Stimulated activated CD4-positive, alpha-beta T cell treated with anti-CD3 and anti-CD28 coated beads, Interleukin-1b, Interleukin-23, amount 100 ng/mL, for 24 hours (primary cell): ENCODE data around the gene SWI5.
A peak's percentile ranks its signal among the peaks of the same experiment; 100 is the strongest.

ENCODE experiments used
- DNase-seq, 4 experiments: peaks; one replicate each; pipeline ENCODE4 v3.0.0-alpha.2; 2020; ENCODE audit warnings: low read depth in 4 of 4, low spot score in 1 of 4

The SWI5 gene

GRCh38 chr9:128316421-128316820 lies 40.3 kb downstream of the SWI5 start:
- no peak for DNase-seq

DNA sequence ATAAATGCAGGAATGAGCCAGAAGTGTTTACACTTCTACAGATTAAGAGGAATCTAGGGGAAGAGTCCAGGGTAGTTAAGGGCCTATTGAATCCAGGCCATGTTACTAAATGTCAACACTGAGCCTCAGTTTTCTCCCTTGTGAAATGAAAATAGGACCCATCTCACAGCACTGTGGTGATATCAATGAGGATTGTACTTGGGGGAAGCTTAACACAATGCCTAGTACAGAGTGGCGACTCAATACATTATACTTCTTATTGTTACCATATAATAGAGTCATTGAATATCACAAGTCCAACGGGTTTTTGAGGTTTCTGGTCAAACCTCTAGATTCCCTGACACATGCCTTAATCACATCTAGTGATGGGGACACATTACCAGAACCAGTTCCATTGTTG lies 41.6 kb downstream of the SWI5 start:
- DNase-seq: no peak

DNA sequence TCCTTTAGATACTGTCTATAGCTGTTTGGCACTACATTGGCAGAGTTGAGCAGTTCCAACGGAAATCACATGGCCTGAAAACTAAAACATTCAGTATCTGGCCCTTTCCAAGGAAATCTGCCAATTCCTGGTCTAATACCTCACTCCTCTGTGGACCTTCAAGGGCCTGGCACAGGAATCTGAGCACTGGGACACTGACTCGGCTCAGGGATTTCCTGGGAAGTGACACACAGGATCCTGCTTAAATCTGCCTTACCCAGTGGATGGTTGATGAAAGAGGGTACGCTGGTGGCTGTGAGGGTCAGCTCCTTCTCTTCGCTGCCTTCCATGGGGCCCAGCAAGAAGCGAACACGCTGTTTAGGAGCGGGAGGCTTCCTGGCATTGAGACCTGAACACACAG lies 45.3 kb downstream of the SWI5 start:
- DNase-seq: no peak

GRCh38 chr9:128321879-128322403 lies 45.9 kb downstream of the SWI5 start:
- no peak for DNase-seq

DNA sequence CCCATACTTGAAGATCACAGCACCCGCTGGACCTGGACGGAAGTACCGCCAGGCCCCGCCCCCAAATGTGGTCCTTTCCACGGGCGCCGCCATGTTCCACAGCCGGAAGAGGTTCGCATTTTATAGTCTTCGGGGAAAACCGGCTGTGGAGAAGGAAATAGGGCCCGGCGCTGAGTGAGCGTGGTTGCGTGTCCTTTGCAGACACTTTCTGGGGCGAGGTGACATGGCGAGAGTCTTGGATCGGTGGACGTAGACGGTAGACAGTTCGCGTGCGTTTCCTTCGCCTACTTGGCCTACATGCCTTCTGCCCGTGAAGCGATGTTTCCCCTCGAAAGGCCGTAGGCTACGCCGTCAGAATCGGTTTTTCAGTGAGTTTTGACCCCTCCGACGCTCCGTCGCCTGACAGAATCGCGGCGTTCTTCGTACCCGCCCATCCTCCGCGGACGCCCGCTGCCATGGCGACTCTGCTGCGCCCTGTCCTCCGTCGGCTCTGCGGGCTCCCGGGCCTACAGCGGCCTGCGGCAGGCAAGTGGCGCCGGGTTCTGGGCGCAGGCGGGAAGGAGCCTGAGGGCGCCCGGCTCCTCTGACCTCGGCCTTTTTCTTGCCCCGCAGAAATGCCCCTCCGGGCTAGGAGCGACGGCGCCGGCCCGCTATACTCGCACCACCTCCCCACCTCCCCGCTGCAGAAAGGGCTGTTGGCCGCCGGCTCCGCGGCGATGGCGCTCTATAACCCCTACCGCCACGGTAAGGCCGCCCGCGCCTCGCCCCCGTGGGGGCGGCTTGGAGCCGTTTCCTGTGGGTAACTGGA lies 46.5 kb downstream of the SWI5 start, which contains the start of the genes COQ4 and TRUB2:
TSS of gene COQ4 (plus strand) at position 436 of the 808 bp plus-strand sequence. CDS start at position 456, 20 bp downstream.
TSS of gene TRUB2 (minus strand) at position 44 of the 808 bp plus-strand sequence. CDS start at position 5, 39 bp downstream.
- DNase-seq: peak; percentile 86 to 92 (median 87)

- DNase-seq: no peak
Measured at GRCh38 chr9:128323212-128323730, 47.2 kb downstream of the SWI5 start.

DNA sequence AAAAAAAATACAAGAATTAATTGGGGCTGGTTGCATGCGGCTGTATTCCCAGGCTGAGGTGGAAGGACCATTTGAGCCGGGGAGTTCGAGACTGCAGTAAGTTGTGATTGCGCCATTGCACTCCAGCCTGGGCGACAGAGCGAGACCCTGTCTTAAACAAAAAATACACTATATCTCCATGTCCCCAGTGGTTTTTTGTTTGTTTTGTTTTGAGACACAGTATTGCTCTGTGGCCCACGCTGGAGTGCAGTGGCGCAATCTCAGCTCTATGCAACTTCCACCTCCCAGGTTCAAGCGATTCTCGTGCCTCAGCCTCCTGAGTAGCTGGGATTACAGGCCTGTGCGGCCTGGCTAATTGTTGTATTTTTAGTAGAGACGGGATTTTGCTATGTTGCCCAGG lies 47.7 kb downstream of the SWI5 start:
- no peak for DNase-seq

- DNase-seq: no peak
Measured at GRCh38 chr9:128324401-128324800, 48.3 kb downstream of the SWI5 start.

DNA sequence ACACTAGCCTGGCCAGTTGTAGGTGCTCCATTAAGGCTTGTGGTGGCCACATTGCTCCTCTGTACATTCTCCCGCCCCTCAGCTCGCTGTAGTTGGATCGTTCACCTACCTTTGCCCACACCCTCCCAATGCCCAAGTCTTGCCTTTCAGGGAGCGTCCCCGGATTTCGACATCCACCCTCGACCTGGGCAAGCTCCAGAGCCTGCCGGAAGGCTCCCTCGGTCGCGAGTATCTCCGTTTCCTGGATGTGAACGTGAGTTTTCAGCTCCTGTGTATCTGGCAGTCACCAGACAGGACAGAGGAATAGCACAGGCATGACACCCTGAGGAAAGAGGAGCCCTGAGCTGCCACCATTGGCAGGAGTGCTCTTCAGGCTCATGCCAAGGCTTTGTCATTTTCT lies 49.6 kb downstream of the SWI5 start:
- no peak for DNase-seq

GRCh38 chr9:128333451-128333869 lies 57.4 kb downstream of the SWI5 start:
- DNase-seq: no peak

GRCh38 chr9:128335161-128335560 lies 59.1 kb downstream of the SWI5 start:
- DNase-seq: no peak

DNA sequence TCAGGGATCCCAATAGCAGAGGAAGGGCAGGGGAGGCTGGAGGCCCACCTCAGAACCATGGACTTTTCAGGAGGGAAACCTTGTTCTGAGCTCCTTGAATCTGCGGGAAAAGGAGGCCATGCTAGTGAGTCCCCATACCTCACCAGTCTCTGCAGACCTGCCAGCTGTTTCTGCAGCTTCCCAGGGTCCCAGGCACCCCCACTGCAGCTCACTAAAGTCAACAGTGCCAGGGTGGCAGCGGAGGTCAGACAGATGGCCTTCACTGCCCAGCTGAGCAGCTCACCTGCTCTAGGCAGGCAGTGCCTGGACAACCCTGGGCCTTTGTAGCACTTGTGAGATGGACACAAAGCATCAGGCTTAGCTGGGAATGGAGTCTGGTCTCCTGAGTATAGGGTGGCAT lies 59.8 kb downstream of the SWI5 start:
- DNase-seq: no peak

GRCh38 chr9:128337936-128338335 lies 61.9 kb downstream of the SWI5 start:
- DNase-seq: no peak
